OCI-LY1 (cell line): ENCODE results near the gene USF2.
A peak's percentile ranks its signal among the peaks of the same experiment; 100 is the strongest.

Experiments used
- H2AFZ ChIP-seq: fragments of 200-600 bp; sonication (generic), shearing (Covaris generic); 2 replicates; pipeline ENCODE4 v1.6.0; 2014; ENCODE audit warnings: antibody characterized with exemption, mild to moderate bottlenecking, low read length
- H3F3A ChIP-seq: fragments of 200-600 bp; sonication (generic), shearing (Covaris generic); 2 replicates; pipeline ENCODE4 v1.6.0; 2014; ENCODE audit warnings: mild to moderate bottlenecking, antibody characterized with exemption, low read length, moderate library complexity; ENCODE audit not compliant: insufficient read depth
- H3K27ac ChIP-seq: fragments of 200-600 bp; sonication (generic); 2 replicates; pipeline ENCODE4 v1.5.1; 2014; ENCODE audit warnings: low read length, mixed run types, mild to moderate bottlenecking, low read depth; ENCODE audit not compliant: poor library complexity, severe bottlenecking
- H3K27me3 ChIP-seq: fragments of 200-600 bp; sonication (generic); 2 replicates; pipeline ENCODE4 v1.6.0; 2014; ENCODE audit warnings: antibody characterized with exemption, mild to moderate bottlenecking, low read length, moderate library complexity; ENCODE audit not compliant: insufficient read depth
- H3K36me3 ChIP-seq: fragments of 200-600 bp; sonication (generic); 2 replicates; pipeline ENCODE4 v1.6.1; 2014; ENCODE audit warnings: mild to moderate bottlenecking, antibody characterized with exemption, low read length, moderate library complexity, mixed read lengths; ENCODE audit not compliant: insufficient read depth
- H3K4me1 ChIP-seq: fragments of 200-600 bp; sonication (generic); 2 replicates; pipeline ENCODE4 v1.5.1; 2014; ENCODE audit warnings: mild to moderate bottlenecking, low read length, moderate library complexity; ENCODE audit not compliant: insufficient read depth, severe bottlenecking
- H3K4me2 ChIP-seq: fragments of 200-600 bp; sonication (generic), shearing (Covaris generic); 2 replicates; pipeline ENCODE4 v1.6.1; 2014; ENCODE audit warnings: low read length
- H3K4me3 ChIP-seq: fragments of 200-600 bp; sonication (generic); 2 replicates; pipeline ENCODE4 v1.5.1; 2014; ENCODE audit warnings: low read length, low read depth, mild to moderate bottlenecking, mixed read lengths; ENCODE audit not compliant: poor library complexity, severe bottlenecking
- H3K79me2 ChIP-seq: fragments of 200-600 bp; shearing (Covaris generic); 2 replicates; pipeline ENCODE4 v1.6.1; 2016; ENCODE audit warnings: mixed run types, low read length, mixed read lengths; ENCODE audit not compliant: insufficient read depth
- H3K9ac ChIP-seq: fragments of 200-600 bp; sonication (generic), shearing (Covaris generic); 2 replicates; pipeline ENCODE4 v1.6.1; 2014; ENCODE audit warnings: mild to moderate bottlenecking, low read length, mixed read lengths
- H3K9me2 ChIP-seq: fragments of 200-600 bp; sonication (generic), shearing (Covaris generic); 2 replicates; pipeline ENCODE4 v1.6.1; 2014; ENCODE audit warnings: low read depth, mild to moderate bottlenecking, low read length, mixed read lengths
- H3K9me3 ChIP-seq: fragments of 200-600 bp; shearing (Covaris generic); 2 replicates; pipeline ENCODE4 v1.6.1; 2014; ENCODE audit warnings: low read length, mixed read lengths
- H4K20me1 ChIP-seq: fragments of 200-600 bp; sonication (generic), shearing (Covaris generic); 2 replicates; pipeline ENCODE4 v1.6.0; 2016; ENCODE audit warnings: mild to moderate bottlenecking, low read length; ENCODE audit not compliant: insufficient read depth
- EZH2 ChIP-seq: fragments of 200-600 bp; sonication (generic), shearing (Covaris generic); IDR thresholded peaks from 2 replicates; pipeline ENCODE4 v1.8.0; 2017; ENCODE audit warnings: borderline replicate concordance, mixed run types, mild to moderate bottlenecking, antibody characterized with exemption, low read length, moderate library complexity, mixed read lengths
- TF ChIP-seq, protein P1 (sequence below): fragments of 200-600 bp; sonication (generic), shearing (Covaris generic); IDR thresholded peaks from 2 replicates; pipeline ENCODE4 v1.5.1; 2017; ENCODE audit warnings: mild to moderate bottlenecking, antibody characterized with exemption, low read length, moderate library complexity, mixed read lengths

The USF2 gene

DNA sequence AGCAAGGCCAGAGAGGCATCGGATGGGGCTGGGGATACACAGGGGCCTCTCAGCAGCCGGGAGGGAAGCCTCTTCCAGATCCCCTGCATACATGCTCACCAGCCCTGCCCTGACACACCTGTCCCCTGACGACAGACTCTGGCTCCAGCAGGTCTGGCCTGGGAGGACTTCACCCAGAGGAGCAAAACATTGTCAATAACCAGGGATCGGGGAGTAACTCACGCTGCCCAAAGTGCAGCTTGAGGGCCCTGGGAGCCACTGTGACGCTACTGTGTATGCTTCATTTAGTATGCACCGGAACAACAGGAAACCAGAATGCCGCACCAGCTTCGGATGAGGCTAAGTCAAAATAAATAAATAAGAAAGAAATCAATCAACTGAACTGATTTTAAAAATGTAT lies 47.8 kb downstream of the USF2 start:
- Histone ChIP-seq H4K20me1 (no peaks in the 10 kb centered on the region), H3F3A (no peaks in the 10 kb centered on the region), H3K4me1 (peaks cover 51% of the 10 kb centered on the region), H3K4me2 (no peak overlapping the region), H3K36me3 (no peaks in the 10 kb centered on the region), H3K27ac (peak overlapping the region; percentile 69), H3K79me2 (no peaks in the 10 kb centered on the region), H3K4me3 (no peak overlapping the region), H3K9me3 (no peaks in the 10 kb centered on the region), H3K27me3 (0 out of 2 replicates have a peak, but pooled peaks cover 3% of the 10 kb centered on the region), H3K9me2 (no peaks in the 10 kb centered on the region), H2AFZ (no peak overlapping the region), H3K9ac (no peak overlapping the region; the same call in 1 of the 2 replicates)
- TF ChIP-seq, protein P1, sequence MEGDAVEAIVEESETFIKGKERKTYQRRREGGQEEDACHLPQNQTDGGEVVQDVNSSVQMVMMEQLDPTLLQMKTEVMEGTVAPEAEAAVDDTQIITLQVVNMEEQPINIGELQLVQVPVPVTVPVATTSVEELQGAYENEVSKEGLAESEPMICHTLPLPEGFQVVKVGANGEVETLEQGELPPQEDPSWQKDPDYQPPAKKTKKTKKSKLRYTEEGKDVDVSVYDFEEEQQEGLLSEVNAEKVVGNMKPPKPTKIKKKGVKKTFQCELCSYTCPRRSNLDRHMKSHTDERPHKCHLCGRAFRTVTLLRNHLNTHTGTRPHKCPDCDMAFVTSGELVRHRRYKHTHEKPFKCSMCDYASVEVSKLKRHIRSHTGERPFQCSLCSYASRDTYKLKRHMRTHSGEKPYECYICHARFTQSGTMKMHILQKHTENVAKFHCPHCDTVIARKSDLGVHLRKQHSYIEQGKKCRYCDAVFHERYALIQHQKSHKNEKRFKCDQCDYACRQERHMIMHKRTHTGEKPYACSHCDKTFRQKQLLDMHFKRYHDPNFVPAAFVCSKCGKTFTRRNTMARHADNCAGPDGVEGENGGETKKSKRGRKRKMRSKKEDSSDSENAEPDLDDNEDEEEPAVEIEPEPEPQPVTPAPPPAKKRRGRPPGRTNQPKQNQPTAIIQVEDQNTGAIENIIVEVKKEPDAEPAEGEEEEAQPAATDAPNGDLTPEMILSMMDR = no peak
- TF ChIP-seq EZH2 = no peak

DNA sequence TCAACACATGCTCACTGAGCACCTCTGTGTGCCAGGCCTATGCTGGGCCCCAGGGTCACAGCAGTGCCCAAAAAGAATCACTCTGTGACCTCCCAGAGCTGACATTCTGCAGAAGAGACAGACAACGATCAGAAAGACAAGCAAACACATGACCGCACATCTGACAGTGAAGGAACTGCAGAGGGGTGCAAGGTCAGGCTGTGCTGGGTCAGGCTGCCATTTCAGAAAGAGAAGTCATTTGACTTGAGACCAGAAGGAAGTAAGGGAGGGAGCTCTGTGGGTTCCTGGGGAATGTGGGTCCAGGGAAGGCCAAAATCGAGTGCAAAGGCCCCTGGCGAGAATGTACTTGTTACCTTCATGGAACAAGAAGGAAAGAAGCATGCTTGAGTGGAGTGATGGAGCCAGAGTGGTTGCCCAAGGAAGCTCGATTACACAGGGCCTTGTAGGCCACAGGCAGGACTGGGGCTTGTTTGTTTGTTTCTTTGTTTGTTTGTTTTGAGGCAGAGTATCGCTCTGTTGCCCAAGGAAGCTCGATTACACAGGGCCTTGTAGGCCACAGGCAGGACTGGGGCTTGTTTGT lies 48.8 kb downstream of the USF2 start:
- no peaks in the 10 kb centered on the region for H4K20me1 ChIP-seq
- H3K4me1 ChIP-seq = peaks cover 51% of the 10 kb centered on the region
- no peaks in the 10 kb centered on the region for H3K9me2 ChIP-seq
- no peak overlapping the region for H3K4me3 ChIP-seq
- H2AFZ ChIP-seq = no peak overlapping the region
- H3K36me3 ChIP-seq = no peaks in the 10 kb centered on the region; the same call in 1 of the 2 replicates
- TF ChIP-seq EZH2 = no peak
- TF ChIP-seq, protein P1 = no peak
- no peaks in the 10 kb centered on the region for H3F3A ChIP-seq
- H3K27ac ChIP-seq = peak overlapping the region; percentile 69
- H3K79me2 ChIP-seq = no peaks in the 10 kb centered on the region
- no peak overlapping the region for H3K9ac ChIP-seq
- H3K4me2 ChIP-seq = no peak overlapping the region
- 0 out of 2 replicates have a peak, but pooled peaks cover 3% of the 10 kb centered on the region for H3K27me3 ChIP-seq
- no peaks in the 10 kb centered on the region for H3K9me3 ChIP-seq

DNA sequence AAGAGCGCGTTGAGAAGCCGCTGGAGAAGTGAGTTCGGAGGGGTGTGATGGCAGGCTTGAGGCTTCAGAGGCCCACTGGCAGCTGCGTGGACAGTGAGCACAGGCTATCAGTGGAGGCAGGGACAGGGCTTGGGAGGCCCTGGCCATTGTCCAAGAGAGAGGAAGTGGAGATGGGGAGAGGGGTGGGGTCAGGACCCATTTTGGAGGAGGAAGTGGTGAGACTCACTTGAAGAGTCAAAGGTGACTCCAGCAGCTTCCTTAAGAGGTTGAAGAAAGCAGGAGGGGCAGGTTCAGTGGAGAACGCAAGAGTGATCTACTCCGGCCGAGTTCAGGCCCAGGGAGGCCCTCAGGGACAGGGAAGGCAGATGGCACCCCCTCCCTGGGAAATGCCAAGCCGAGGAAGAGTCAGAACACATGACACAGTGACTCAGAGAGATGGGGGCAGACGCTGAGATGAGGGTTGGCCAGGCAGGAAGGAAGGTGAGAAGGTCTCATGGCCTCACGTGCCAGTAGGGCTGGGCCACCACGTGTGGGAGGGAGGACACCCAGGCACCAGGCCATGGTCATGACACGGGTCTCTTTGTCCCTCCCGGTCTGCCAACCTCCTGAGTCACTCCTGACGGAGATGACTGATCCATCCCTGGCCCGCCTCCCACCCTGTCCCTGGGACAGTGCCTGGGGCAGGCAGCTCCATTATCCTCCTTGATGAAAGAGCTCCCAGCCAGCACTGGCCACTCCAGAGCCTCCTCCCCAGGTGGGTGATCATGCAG lies 50.1 kb downstream of the USF2 start:
- Histone ChIP-seq H3K4me3 (no peak overlapping the region), H3K9ac (no peak overlapping the region; the same call in 1 of the 2 replicates), H3K4me2 (no peak overlapping the region), H3K27me3 (0 out of 2 replicates have a peak, but pooled peaks cover 3% of the 10 kb centered on the region), H3K9me3 (no peaks in the 10 kb centered on the region), H3F3A (no peaks in the 10 kb centered on the region), H4K20me1 (no peaks in the 10 kb centered on the region), H3K4me1 (peaks cover 61% of the 10 kb centered on the region), H3K9me2 (no peaks in the 10 kb centered on the region), H3K79me2 (no peaks in the 10 kb centered on the region), H2AFZ (no peak overlapping the region), H3K36me3 (no peaks in the 10 kb centered on the region; the same call in 1 of the 2 replicates), H3K27ac (peak overlapping the region; percentile 87)
- TF ChIP-seq, protein P1 = no peak
- TF ChIP-seq EZH2 = no peak
